T-cell (primary cell): Measurements from ENCODE around the gene RANBP17. TPM values are rescaled to one million over a fixed set of nuclear protein-coding genes. Genes with fewer than 3 reads are reported as not detected.
"Not testable (repeated sequence)": the region's sequence is repeated elsewhere in the genome, so short reads cannot be mapped to it uniquely, and the experiment has no call there.

Experiments
- ATAC-seq, 4 experiments: fragments of 200-7000 bp in 3 of 4; fragments of 150-1000 bp in 1 of 4; cut with Tn5 transposase; replicated peaks in 1 of 4; 1 replicate in 3 of 4; 2 replicates in 1 of 4; pipeline ENCODE4 v1.10.0; 2021; ENCODE audit warnings: moderate library complexity in 3 of 4, mild to moderate bottlenecking in 2 of 4, moderate number of reproducible peaks in 1 of 4
- CTCF ChIA-PET, 2 donors: fragments of 300-600 bp; sonication (Branson Sonifier 250); formaldehyde crosslinking; loops; one replicate each; lab custom pipeline; 2022; ENCODE audit warnings: antibody characterized with exemption in 2 of 2; lab: Charles Lee
- POLR2A ChIA-PET, 2 donors: fragments of 300-600 bp; sonication (Branson Sonifier 250); formaldehyde crosslinking; loops; one replicate each; lab custom pipeline; 2022; ENCODE audit warnings: antibody characterized with exemption in 2 of 2; lab: Charles Lee
- DNase-seq, 35 experiments: peaks; one replicate each; pipeline versions ENCODE4 v3.0.0 to v3.0.0-alpha.2; 2013 to 2023
- H3K27ac ChIP-seq: one replicate; pipeline ENCODE4 v1.5.1; 2013; ENCODE audit warnings: low read length
- H3K27me3 ChIP-seq, 2 experiments: replicated peaks in 1 of 2; 1 replicate in 1 of 2; 2 replicates in 1 of 2; pipeline versions ENCODE4 v1.6.1 to v1.7.0; 2013; ENCODE audit warnings: low read length in 1 of 2, mixed read lengths in 1 of 2; ENCODE audit not compliant: control insufficient read depth in 2 of 2, insufficient read depth in 2 of 2; ENCODE audit errors: extremely low read depth in 1 of 2
- H3K36me3 ChIP-seq, 2 donors: 1 replicate in 1 of 2; 2 replicates in 1 of 2; pipeline versions ENCODE4 v1.6.1 to v1.7.0; 2013; ENCODE audit warnings: low read length in 1 of 2; ENCODE audit not compliant: control insufficient read depth in 2 of 2, insufficient read depth in 1 of 2; ENCODE audit errors: extremely low read depth in 1 of 2
- H3K4me1 ChIP-seq, 2 experiments: 1 replicate in 1 of 2; 2 replicates in 1 of 2; pipeline versions ENCODE4 v1.6.1 to v1.7.0; 2013; ENCODE audit warnings: low read length in 2 of 2, mixed read lengths in 1 of 2; ENCODE audit not compliant: insufficient read depth in 2 of 2, control insufficient read depth in 1 of 2; ENCODE audit errors: extremely low read depth in 1 of 2
- H3K4me3 ChIP-seq, 2 donors: 1 replicate in 1 of 2; 2 replicates in 1 of 2; pipeline versions ENCODE4 v1.5.1 to v1.7.0; 2013; ENCODE audit warnings: mild to moderate bottlenecking in 2 of 2, low read length in 1 of 2, moderate library complexity in 1 of 2; ENCODE audit not compliant: control insufficient read depth in 1 of 2; ENCODE audit errors: extremely low read depth in 1 of 2
- H3K9me3 ChIP-seq: 2 replicates; pipeline ENCODE4 v1.7.0; 2013
- H3K27ac Mint-ChIP-seq, 2 donors: one replicate each; pipeline ENCODE4 v1.8.0; 2020 to 2021; ENCODE audit warnings: mild to moderate bottlenecking in 2 of 2, mixed read lengths in 2 of 2
- H3K27me3 Mint-ChIP-seq, 2 donors: one replicate each; pipeline ENCODE4 v1.8.0; 2021 to 2022; ENCODE audit warnings: mixed read lengths in 2 of 2
- H3K36me3 Mint-ChIP-seq: one replicate; pipeline ENCODE4 v1.8.0; 2021; ENCODE audit warnings: mixed read lengths
- H3K4me1 Mint-ChIP-seq, 3 donors: one replicate each; pipeline ENCODE4 v1.8.0; 2020 to 2022; ENCODE audit warnings: mixed read lengths in 3 of 3, mild to moderate bottlenecking in 1 of 3
- H3K4me3 Mint-ChIP-seq, 3 donors: one replicate each; pipeline ENCODE4 v1.8.0; 2020 to 2022; ENCODE audit warnings: mild to moderate bottlenecking in 3 of 3, mixed read lengths in 3 of 3, moderate library complexity in 3 of 3
- H3K9me3 Mint-ChIP-seq, 3 donors: one replicate each; pipeline ENCODE4 v1.8.0; 2020 to 2022; ENCODE audit warnings: mixed read lengths in 3 of 3
- WGBS: methylation state at CpG from one replicate; pipeline ENCODE4 v1.1.5; 2013; ENCODE audit warnings: missing lambda C conversion rate; ENCODE audit not compliant: insufficient coverage; 5-methylcytosine and 5-hydroxymethylcytosine counted together
- total RNA-seq, 35 experiments: library from RNA in 6 of 35; stranded (reverse) in 6 of 35; fragments of 120-200 nt in 1 of 35; gene quantifications; one replicate each; pipeline versions ENCODE4 v1.2.1 to v1.2.4 and lab custom pipeline; 2013 to 2026

Gene RANBP17
- total RNA-seq, 5 donors from 2014 or later (not counting 1 experiment from before 2014, with no cell fraction given) = 0.41 to 0.62 (median 0.58) TPM; not detected in 2

GRCh38 chr5:171158581-171158980 is 296.8 kb downstream of the RANBP17 start:
- H3K27me3 ChIP-seq = no peaks in the 10 kb centered on the region
- ATAC-seq = no peak
- H3K9me3 ChIP-seq = no peaks in the 10 kb centered on the region
- H3K4me3 Mint-ChIP-seq = no peak overlapping the region
- no peaks in the 10 kb centered on the region for H3K9me3 Mint-ChIP-seq
- H3K4me1 ChIP-seq = no peaks in the 10 kb centered on the region
- no peaks in the 10 kb centered on the region for H3K36me3 ChIP-seq
- H3K4me1 Mint-ChIP-seq = no peaks in the 10 kb centered on the region
- H3K27ac ChIP-seq = no peak overlapping the region
- DNase-seq = no peak
- H3K36me3 Mint-ChIP-seq = no peaks in the 10 kb centered on the region
- WGBS = no CpG with 5 or more reads among the region's 1 CpG
- peaks cover 0 to 1% of the 10 kb centered on the region in 2 donors for H3K27me3 Mint-ChIP-seq
- H3K27ac Mint-ChIP-seq = no peak overlapping the region
- ChIA-PET CTCF (no interaction called here), POLR2A (no interaction called here)
- H3K4me3 ChIP-seq = no peak overlapping the region

GRCh38 chr5:171162165-171162564 is 300.3 kb downstream of the RANBP17 start:
- no peaks in the 10 kb centered on the region for H3K4me1 Mint-ChIP-seq
- no peak for ATAC-seq

GRCh38 chr5:171162596-171162995 is 300.8 kb downstream of the RANBP17 start:
- no CpG with 5 or more reads among the region's 1 CpG for WGBS
- Mint-ChIP-seq H3K36me3 (no peaks in the 10 kb centered on the region), H3K4me1 (no peaks in the 10 kb centered on the region), H3K27me3 (peaks cover 1 to 5% of the 10 kb centered on the region in 2 donors), H3K27ac (no peak overlapping the region), H3K9me3 (no peaks in the 10 kb centered on the region), H3K4me3 (no peak overlapping the region)
- H3K27ac ChIP-seq = no peak overlapping the region
- no peaks in the 10 kb centered on the region for H3K4me1 ChIP-seq
- H3K36me3 ChIP-seq = no peaks in the 10 kb centered on the region
- ATAC-seq (no peak), DNase-seq (peak in 2 of 35 experiments; percentile 0 to 1)
- H3K27me3 ChIP-seq = no peaks in the 10 kb centered on the region
- H3K4me3 ChIP-seq = no peak overlapping the region
- H3K9me3 ChIP-seq = no peaks in the 10 kb centered on the region
- ChIA-PET CTCF (no interaction called here), POLR2A (no interaction called here)

More at GRCh38 chr5:171162165-171162564, 300.3 kb downstream of the RANBP17 start:
- Mint-ChIP-seq H3K27me3 (peaks cover 1 to 5% of the 10 kb centered on the region in 2 donors), H3K4me3 (no peak overlapping the region), H3K36me3 (no peaks in the 10 kb centered on the region), H3K9me3 (no peaks in the 10 kb centered on the region), H3K27ac (no peak overlapping the region)
- Histone ChIP-seq H3K4me3 (no peak overlapping the region), H3K4me1 (no peaks in the 10 kb centered on the region), H3K27ac (no peak overlapping the region), H3K9me3 (no peaks in the 10 kb centered on the region), H3K36me3 (no peaks in the 10 kb centered on the region), H3K27me3 (no peaks in the 10 kb centered on the region)
- 100% methylated on average over 1 of the region's 1 CpG for WGBS
- CTCF ChIA-PET = no interaction called here
- DNase-seq = no peak
- POLR2A ChIA-PET = no interaction called here

- Mint-ChIP-seq H3K36me3 (no peaks in the 10 kb centered on the region), H3K4me3 (no peak overlapping the region), H3K9me3 (no peaks in the 10 kb centered on the region), H3K4me1 (no peaks in the 10 kb centered on the region), H3K27ac (no peak overlapping the region), H3K27me3 (peaks cover 1 to 5% of the 10 kb centered on the region in 2 donors)
- ATAC-seq (no peak), DNase-seq (no peak)
- H3K36me3 ChIP-seq = no peaks in the 10 kb centered on the region
- H3K27me3 ChIP-seq = no peaks in the 10 kb centered on the region
- no peaks in the 10 kb centered on the region for H3K9me3 ChIP-seq
- no peaks in the 10 kb centered on the region for H3K4me1 ChIP-seq
- H3K27ac ChIP-seq = no peak overlapping the region
- ChIA-PET POLR2A (no interaction called here), CTCF (no interaction called here)
- no peak overlapping the region for H3K4me3 ChIP-seq
Measured at GRCh38 chr5:171166766-171167165, 304.9 kb downstream of the RANBP17 start.

GRCh38 chr5:171168171-171168570 is 306.4 kb downstream of the RANBP17 start:
- H3K4me1 Mint-ChIP-seq = no peaks in the 10 kb centered on the region
- WGBS = 83% methylated on average over 1 of the region's 4 CpGs

GRCh38 chr5:171174960-171175359 is 313.1 kb downstream of the RANBP17 start:
- H3K9me3 ChIP-seq, H3K36me3 ChIP-seq, DNase-seq, H3K27ac ChIP-seq, ATAC-seq, H3K27ac Mint-ChIP-seq, H3K27me3 ChIP-seq, H3K9me3 Mint-ChIP-seq, H3K4me3 ChIP-seq, H3K4me3 Mint-ChIP-seq, POLR2A ChIA-PET, H3K4me1 Mint-ChIP-seq, H3K4me1 ChIP-seq, H3K36me3 Mint-ChIP-seq, H3K27me3 Mint-ChIP-seq: not testable (repeated sequence)
- WGBS = no CpG with 5 or more reads among the region's 2 CpGs
- CTCF ChIA-PET = interaction anchor here in 1 of 2 donors (0.7 kb wide), 1 partner anchor 66 kb away, joined by 4 read pairs; no protein-coding TSS in a partner anchor

More at GRCh38 chr5:171168171-171168570, 306.4 kb downstream of the RANBP17 start:
- no peaks in the 10 kb centered on the region for H3K9me3 ChIP-seq
- H3K27me3 ChIP-seq = no peaks in the 10 kb centered on the region
- H3K27ac ChIP-seq = no peak overlapping the region
- ATAC-seq = no peak
- H3K36me3 ChIP-seq = no peaks in the 10 kb centered on the region
- H3K4me1 ChIP-seq = no peaks in the 10 kb centered on the region
- no peak overlapping the region for H3K27ac Mint-ChIP-seq
- no peaks in the 10 kb centered on the region for H3K36me3 Mint-ChIP-seq
- no peaks in the 10 kb centered on the region for H3K9me3 Mint-ChIP-seq
- peaks cover 0 to 5% of the 10 kb centered on the region in 2 donors for H3K27me3 Mint-ChIP-seq
- ChIA-PET CTCF (interaction anchor here in 1 of 2 donors (0.8 kb wide), 1 partner anchor 14 kb away, joined by 3 read pairs; no protein-coding TSS in a partner anchor), POLR2A (no interaction called here)
- no peak overlapping the region for H3K4me3 Mint-ChIP-seq
- no peak for DNase-seq
- no peak overlapping the region for H3K4me3 ChIP-seq
